AG09319 (cell line): ENCODE data around the gene TOX2.

ENCODE experiments used
- DNase-seq: peaks from one replicate; pipeline ENCODE4 v3.0.0-alpha.2; 2010; ENCODE audit warnings: low read depth; ENCODE audit errors: extremely low read depth
- TF ChIP-seq, protein P1 (sequence below): IDR thresholded peaks from 2 replicates; pipeline ENCODE4 v1.5.1; 2011; ENCODE audit warnings: low read depth, mild to moderate bottlenecking, inconsistent platforms, low read length, moderate library complexity

Gene TOX2

DNA sequence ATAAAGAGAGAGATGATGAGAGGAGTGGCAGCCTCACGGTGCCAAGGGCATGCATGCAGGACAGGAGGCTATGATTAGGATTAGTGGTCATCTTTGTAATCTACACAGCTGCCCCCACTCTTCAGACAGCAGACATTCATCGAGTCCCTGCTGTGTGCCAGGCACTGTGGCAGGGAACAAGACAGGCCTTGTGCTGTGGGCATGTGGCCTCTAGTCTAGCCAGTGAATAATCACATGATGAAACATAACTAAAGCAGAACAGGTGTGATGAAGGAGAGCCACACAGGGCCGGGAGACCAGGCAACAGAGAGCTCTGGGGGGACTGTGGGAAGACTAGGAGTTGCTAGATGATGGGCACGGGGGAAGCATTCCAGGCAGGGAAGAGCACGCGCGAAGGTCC is 22.2 kb downstream of the TOX2 start:
- DNase-seq, result no peak
- TF ChIP-seq, protein P1, sequence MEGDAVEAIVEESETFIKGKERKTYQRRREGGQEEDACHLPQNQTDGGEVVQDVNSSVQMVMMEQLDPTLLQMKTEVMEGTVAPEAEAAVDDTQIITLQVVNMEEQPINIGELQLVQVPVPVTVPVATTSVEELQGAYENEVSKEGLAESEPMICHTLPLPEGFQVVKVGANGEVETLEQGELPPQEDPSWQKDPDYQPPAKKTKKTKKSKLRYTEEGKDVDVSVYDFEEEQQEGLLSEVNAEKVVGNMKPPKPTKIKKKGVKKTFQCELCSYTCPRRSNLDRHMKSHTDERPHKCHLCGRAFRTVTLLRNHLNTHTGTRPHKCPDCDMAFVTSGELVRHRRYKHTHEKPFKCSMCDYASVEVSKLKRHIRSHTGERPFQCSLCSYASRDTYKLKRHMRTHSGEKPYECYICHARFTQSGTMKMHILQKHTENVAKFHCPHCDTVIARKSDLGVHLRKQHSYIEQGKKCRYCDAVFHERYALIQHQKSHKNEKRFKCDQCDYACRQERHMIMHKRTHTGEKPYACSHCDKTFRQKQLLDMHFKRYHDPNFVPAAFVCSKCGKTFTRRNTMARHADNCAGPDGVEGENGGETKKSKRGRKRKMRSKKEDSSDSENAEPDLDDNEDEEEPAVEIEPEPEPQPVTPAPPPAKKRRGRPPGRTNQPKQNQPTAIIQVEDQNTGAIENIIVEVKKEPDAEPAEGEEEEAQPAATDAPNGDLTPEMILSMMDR, result no peak

DNA sequence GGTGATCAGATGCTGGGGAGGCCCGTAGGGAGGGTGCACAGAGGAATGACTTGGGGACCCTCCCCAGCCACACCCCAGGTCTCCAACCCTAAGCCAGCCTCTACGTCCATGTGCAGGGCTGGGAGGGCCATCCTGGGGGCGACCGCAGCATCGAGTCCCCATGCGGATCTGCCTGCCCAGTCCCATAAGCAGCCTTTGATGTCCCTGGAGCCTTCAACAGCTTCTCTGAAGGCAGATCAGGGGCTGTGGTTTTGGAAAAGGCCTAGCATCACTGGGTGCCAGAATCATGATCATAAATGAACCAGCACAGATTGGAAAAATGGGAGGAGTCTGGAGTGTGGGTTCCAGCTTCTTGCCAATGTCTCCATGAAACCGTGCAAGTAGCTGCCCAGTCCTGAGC is 22.9 kb downstream of the TOX2 start:
- no peak for DNase-seq
- TF ChIP-seq, protein P1, result no peak

DNA sequence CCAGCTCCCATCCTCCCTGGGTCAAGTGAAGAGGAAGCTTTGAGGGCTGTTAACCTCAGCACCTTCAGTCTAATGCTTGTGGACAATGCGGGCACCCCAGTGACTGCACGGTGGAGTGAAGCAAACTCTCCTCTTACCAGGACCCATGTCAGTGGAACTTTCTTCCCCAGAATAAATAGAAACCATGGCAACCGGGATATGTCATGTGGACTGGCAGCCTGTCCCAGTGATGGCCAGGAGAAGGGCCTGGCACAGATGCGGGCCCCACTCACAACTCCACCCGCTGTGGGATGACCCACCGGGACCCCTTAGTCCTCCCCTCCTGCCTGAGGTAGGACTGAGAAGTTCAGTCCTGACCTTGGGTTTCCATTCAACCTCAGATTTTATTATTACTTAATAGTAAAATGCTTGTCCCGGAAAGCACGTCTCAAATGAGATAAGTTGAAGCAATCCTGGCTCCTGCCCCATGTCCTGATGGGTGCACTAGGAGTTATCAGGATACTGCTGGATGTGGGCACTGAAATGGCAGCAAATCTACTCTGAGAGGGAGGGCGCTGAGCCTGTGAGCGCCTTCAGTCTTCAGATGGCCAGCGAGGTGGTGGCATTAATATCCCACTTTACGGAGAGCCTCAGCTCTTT is 23.5 kb downstream of the TOX2 start:
- DNase-seq, result no peak
- TF ChIP-seq, protein P1, result no peak

DNA sequence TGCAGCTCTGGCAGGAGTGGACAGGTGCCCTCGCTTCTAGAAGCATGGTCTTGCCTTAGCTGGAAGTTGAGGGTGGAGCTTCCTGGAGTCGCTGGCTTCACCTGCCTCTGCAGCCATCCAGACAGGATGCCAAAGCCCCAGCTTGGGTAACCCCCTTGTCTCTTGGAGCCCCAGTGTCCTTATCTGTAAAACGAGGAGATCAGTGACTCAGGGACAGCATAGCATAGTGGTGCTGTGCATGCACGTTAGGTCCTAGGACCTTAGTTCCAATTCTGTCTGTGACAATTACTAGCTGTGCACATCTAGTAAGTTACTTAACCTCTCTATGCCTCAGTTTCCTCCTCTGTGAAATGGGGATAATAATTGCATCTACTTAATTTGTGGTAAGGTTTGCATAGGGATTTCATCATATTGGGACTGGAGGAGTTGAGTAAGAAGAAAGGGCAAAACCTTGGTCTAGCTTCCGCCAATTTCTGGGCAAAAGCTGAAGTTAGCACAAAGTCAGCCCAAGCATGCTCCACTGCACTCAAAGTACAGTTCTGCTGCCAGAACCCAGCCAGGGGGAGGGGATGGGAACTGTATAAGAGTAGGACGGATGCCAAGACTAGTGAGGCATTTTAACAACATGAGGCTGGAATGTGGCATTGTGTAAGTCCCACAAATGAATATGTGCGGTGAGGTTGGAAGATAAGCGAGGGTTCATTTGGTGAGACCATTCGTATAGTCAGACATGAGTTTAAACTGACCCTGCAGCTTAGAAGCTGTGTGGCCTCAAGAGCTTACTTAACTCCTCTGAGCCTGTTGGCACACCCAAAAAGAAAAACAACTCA is 24.5 kb downstream of the TOX2 start:
- DNase-seq, result peak; percentile 100
- TF ChIP-seq, protein P1, result no peak

DNA sequence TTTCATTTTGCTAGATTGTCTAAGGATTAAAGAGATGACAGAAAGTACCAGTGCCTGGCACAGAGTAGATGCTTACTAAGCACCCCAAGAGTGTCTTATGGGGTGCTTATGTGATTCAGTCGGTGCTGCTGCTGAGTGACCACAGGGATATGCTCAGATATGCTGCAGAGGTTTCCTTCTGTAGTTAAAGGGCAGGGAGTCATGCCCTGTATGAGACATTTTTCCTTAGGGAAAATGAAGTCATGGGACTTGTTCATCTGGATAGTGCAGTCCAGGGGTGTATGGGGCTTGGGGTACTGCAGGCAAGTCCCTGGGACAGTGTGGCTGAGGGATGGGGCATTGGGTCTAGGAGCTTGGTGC is 25.1 kb downstream of the TOX2 start:
- DNase-seq, result no peak
- TF ChIP-seq, protein P1, result no peak

DNA sequence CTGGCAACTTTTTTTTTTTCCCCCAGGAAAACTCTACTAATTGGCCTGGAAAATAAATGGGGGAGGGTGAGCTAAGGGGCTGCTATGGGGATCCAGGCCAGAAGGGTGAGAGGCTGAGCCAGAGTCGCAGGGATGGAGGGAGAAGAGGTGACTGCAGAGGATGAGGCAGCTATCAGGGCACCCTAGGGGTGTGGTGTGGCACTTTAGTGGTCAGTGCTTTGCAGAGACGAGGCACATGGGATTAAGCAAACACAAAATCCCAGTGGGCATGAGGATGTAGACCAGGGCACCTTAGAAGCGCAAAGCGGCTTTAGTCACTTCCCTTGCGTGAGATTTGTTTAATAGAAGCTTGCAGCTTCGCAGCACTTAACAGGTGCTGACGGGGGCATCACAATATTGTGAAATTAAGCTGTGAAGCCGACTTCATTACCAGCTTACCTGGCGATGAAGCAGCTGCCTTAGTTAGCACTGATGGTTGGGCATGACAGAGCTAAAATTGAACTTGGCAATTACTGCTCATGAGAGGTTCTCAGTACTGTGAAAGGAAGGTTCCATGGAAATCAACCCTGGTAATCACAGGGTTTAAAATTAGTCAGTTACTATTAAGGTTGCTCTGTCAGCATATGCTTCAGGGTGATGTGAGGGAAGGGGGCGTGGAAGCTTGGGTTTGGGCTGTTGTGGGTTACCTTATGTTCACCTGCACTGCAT is 26.0 kb downstream of the TOX2 start:
- no peak for DNase-seq
- TF ChIP-seq, protein P1, result no peak

DNA sequence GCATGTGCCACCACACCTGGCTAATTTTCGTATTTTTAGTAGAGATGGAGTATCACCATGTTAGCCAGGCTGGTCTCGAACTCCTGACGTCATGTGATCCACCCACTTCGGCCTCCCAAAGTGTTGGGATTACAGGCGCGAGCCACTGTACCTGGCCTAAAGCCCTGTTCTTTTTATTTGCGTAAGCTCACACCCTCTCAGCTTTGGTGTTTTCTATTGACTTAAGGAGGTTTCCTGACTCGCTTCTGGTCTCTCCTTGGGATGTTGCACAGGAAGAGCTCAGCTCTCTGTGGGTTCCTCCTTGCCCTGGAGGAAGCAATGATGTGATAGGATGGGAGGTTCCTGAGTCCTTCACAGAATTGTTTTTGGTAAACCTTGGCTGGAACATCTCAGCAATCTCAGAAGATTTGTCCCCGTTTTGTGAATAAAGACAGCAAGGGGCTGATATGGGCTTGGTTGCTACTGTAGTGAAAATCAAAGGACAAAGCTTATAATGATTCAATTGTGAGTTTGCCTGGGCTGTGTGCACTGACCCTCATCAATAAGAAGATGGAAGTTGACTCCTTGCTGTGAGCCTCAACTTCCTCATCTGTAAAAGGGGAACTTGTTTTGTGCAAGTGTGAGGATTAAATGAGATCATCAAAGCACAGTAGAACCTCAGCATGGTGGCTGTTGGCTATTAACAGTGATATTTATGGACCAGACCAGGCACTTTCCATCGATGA is 27.0 kb downstream of the TOX2 start:
- no peak for DNase-seq
- TF ChIP-seq, protein P1, result no peak
